SK-N-SH (cell line): ENCODE data around the gene F11R. TPM values are rescaled to one million over a fixed set of nuclear protein-coding genes. Genes with fewer than 3 reads are reported as not detected.
A peak's percentile ranks its signal among the peaks of the same experiment; 100 is the strongest.

ENCODE experiments used
- CTCF ChIA-PET: fragments of 300-600, 350-600 bp; formaldehyde crosslinking; extraction: SDS; loops from one replicate; lab custom pipeline; 2021; lab: Yijun Ruan, JAX
- POLR2A ChIA-PET: fragments of 350-600 bp; sonication (Branson Sonifier 250); formaldehyde crosslinking; extraction: SDS; loops from one replicate; lab custom pipeline; 2020; ENCODE audit warnings: antibody characterized with exemption, inconsistent platforms; lab: Yijun Ruan, JAX
- DNase-seq: peaks from one replicate; pipeline ENCODE4 v3.0.0; 2012
- H2AFZ ChIP-seq: fragments of 200-600 bp; sonication (generic); 2 replicates; pipeline ENCODE4 v1.8.1; 2016; ENCODE audit warnings: antibody characterized with exemption, mild to moderate bottlenecking, low read depth
- H3F3A ChIP-seq: fragments of 200-600 bp; sonication (generic); replicated peaks from 2 replicates; pipeline ENCODE3; 2016; ENCODE audit warnings: antibody characterized with exemption, mild to moderate bottlenecking; ENCODE audit not compliant: insufficient read depth
- H3K27ac ChIP-seq, 2 experiments: fragments of 200-500 bp in 1 of 2; fragments of 200-600 bp in 1 of 2; sonication (Bioruptor generic) in 1 of 2; sonication (generic), shearing (Covaris generic) in 1 of 2; 2 replicates each; pipeline versions ENCODE4 v1.5.1 to v1.6.1; 2014 to 2016; ENCODE audit warnings: low read depth in 2 of 2, inconsistent platforms in 1 of 2, low read length in 1 of 2, mild to moderate bottlenecking in 1 of 2, mixed read lengths in 1 of 2
- H3K27me3 ChIP-seq: fragments of 200-600 bp; sonication (generic), shearing (Covaris generic); 2 replicates; pipeline ENCODE4 v1.6.1; 2016; ENCODE audit warnings: mixed run types; ENCODE audit not compliant: insufficient read depth
- H3K36me3 ChIP-seq, 2 experiments: fragments of 200-500 bp in 1 of 2; fragments of 200-600 bp in 1 of 2; sonication (Bioruptor generic) in 1 of 2; sonication (generic) in 1 of 2; replicated peaks in 1 of 2; 2 replicates each; pipeline versions ENCODE3 to v1.5.1; 2014 to 2016; ENCODE audit warnings: low read length in 1 of 2, mild to moderate bottlenecking in 1 of 2; ENCODE audit not compliant: insufficient read depth in 2 of 2, control insufficient read depth in 1 of 2
- H3K4me1 ChIP-seq, 2 experiments: fragments of 200-500 bp in 1 of 2; fragments of 200-600 bp in 1 of 2; sonication (Bioruptor generic) in 1 of 2; sonication (generic), shearing (Covaris generic) in 1 of 2; 2 replicates each; pipeline versions ENCODE4 v1.5.1 to v1.6.1; 2014 to 2016; ENCODE audit warnings: low read depth in 1 of 2, low read length in 1 of 2, mixed run types in 1 of 2; ENCODE audit not compliant: insufficient read depth in 2 of 2, control insufficient read depth in 1 of 2
- H3K4me2 ChIP-seq: fragments of 200-600 bp; sonication (generic), shearing (Covaris generic); 2 replicates; pipeline ENCODE4 v1.6.1; 2017; ENCODE audit warnings: mixed run types
- H3K4me3 ChIP-seq, 2 experiments: fragments of 200-500 bp in 1 of 2; fragments of 200-600 bp in 1 of 2; sonication (Bioruptor generic) in 1 of 2; sonication (generic), shearing (Covaris generic) in 1 of 2; 2 replicates each; pipeline versions ENCODE4 v1.5.1 to v1.8.1; 2014 to 2016; ENCODE audit warnings: low read depth in 2 of 2, inconsistent platforms in 1 of 2, low read length in 1 of 2, mild to moderate bottlenecking in 1 of 2, mixed read lengths in 1 of 2, moderate library complexity in 1 of 2
- H3K79me2 ChIP-seq: fragments of 200-600 bp; sonication (generic); 2 replicates; pipeline ENCODE4 v1.8.1; 2017; ENCODE audit warnings: mild to moderate bottlenecking; ENCODE audit not compliant: insufficient read depth
- H3K9ac ChIP-seq: fragments of 200-600 bp; sonication (generic); 2 replicates; pipeline ENCODE4 v1.6.1; 2017; ENCODE audit warnings: mixed run types
- H3K9me2 ChIP-seq: fragments of 200-600 bp; sonication (generic); 2 replicates; pipeline ENCODE4 v1.6.1; 2017; ENCODE audit warnings: mixed run types
- H3K9me3 ChIP-seq: fragments of 200-600 bp; sonication (generic); 2 replicates; pipeline ENCODE4 v1.6.1; 2017; ENCODE audit warnings: mixed run types, mild to moderate bottlenecking, moderate library complexity
- H4K20me1 ChIP-seq: fragments of 200-600 bp; sonication (generic); 2 replicates; pipeline ENCODE4 v1.6.1; 2017; ENCODE audit warnings: mild to moderate bottlenecking, mixed run types; ENCODE audit not compliant: insufficient read depth
- GABPA ChIP-seq: IDR thresholded peaks from 2 replicates; pipeline ENCODE4 v1.4.0; 2012; ENCODE audit warnings: low read depth, mild to moderate bottlenecking
- MXI1 ChIP-seq: IDR thresholded peaks from 2 replicates; pipeline ENCODE4 v1.6.1; 2012; ENCODE audit warnings: mild to moderate bottlenecking, low read depth, low read length, improper control_type of control experiment
- POLR2AphosphoS5 ChIP-seq: IDR thresholded peaks from 2 replicates; pipeline ENCODE4 v1.6.1; 2012; ENCODE audit warnings: low read depth, low read length
- RCOR1 ChIP-seq: fragments of 150-350 bp; IDR thresholded peaks from 2 replicates; pipeline ENCODE4 v1.6.1; 2017; ENCODE audit warnings: antibody characterized with exemption, low read length
- SMC3 ChIP-seq: IDR thresholded peaks from 2 replicates; pipeline ENCODE4 v1.6.1; 2012; ENCODE audit warnings: low read depth, low read length, improper control_type of control experiment
- TEAD4 ChIP-seq: IDR thresholded peaks from 2 replicates; pipeline ENCODE4 v1.4.0; 2012; ENCODE audit warnings: mild to moderate bottlenecking, borderline replicate concordance; ENCODE audit not compliant: insufficient read depth
- ZBTB33 ChIP-seq: IDR thresholded peaks from 2 replicates; pipeline ENCODE4 v1.4.0; 2012; ENCODE audit warnings: low read depth, borderline replicate concordance
- WGBS: methylation state at CpG from one replicate; pipeline ENCODE4 v1.1.6; 2017; ENCODE audit warnings: low lambda C conversion rate; 5-methylcytosine and 5-hydroxymethylcytosine counted together
- polyA plus RNA-seq, 3 experiments: library from polyadenylated mRNA; depleted of rRNA; stranded (reverse); fragments of >200 nt; gene quantifications; 2 replicates each; pipeline ENCODE4 v1.2.3, GENCODE V29; 2012
- TF ChIP-seq, protein P1 (sequence below): fragments of 150-350 bp; IDR thresholded peaks from 2 replicates; pipeline ENCODE4 v1.6.1; 2016; ENCODE audit warnings: mild to moderate bottlenecking, low read depth, low read length
- TF ChIP-seq, protein P2 (sequence below): IDR thresholded peaks from 2 replicates; pipeline ENCODE4 v1.4.0; 2012; ENCODE audit warnings: low read depth

The F11R gene
- polyA plus RNA-seq, 1 of the 3 experiments (the other 2 are of a cell fraction): 9.0 TPM

- Histone ChIP-seq H3K9ac (peak within 1 kb of the TSS; percentile 66), H2AFZ (peak within 1 kb of the TSS; percentile 74; the same call in 1 of the 2 replicates), H3K4me1 (peaks cover 0 to 4% of the 10 kb centered on the region in 2 experiments; a peak in 1 of 4 replicates), H3K4me3 (peak within 1 kb of the TSS; percentile 55 to 60), H4K20me1 (no peaks in the 10 kb centered on the region), H3K36me3 (peaks cover 19 to 36% of the 10 kb centered on the region in 2 experiments), H3K27me3 (no peaks in the 10 kb centered on the region), H3F3A (no peaks in the 10 kb centered on the region), H3K9me3 (no peaks in the 10 kb centered on the region), H3K4me2 (peak within 1 kb of the TSS; percentile 74), H3K27ac (peak within 1 kb of the TSS in 1 of 2 experiments; percentile 54; a peak in 1 of 4 replicates), H3K79me2 (peaks cover 12% of the 10 kb centered on the region; the same call in 1 of the 2 replicates), H3K9me2 (no peaks in the 10 kb centered on the region)
- ChIA-PET POLR2A (interaction anchor here (1.7 kb wide), 1 partner anchor 7 kb away, joined by 4 read pairs; the partner anchor contains the start of gene USF1), CTCF (interaction anchor here (1.0 to 6.9 kb wide), 6 partner anchors 8 to 101 kb away, joined by 5 to 43 read pairs (median 6); partner anchors contain the start of gene KLHDC9)
- DNase-seq: peak; percentile 80
- TF ChIP-seq POLR2AphosphoS5 (peak; percentile 20; the same call in 1 of the 2 replicates), MXI1 (peak; percentile 66; the same call in 1 of the 2 replicates), TEAD4 (no peak), SMC3 (no peak), ZBTB33 (no peak), RCOR1 (no peak), GABPA (peak; percentile 76)
- TF ChIP-seq, protein P1, sequence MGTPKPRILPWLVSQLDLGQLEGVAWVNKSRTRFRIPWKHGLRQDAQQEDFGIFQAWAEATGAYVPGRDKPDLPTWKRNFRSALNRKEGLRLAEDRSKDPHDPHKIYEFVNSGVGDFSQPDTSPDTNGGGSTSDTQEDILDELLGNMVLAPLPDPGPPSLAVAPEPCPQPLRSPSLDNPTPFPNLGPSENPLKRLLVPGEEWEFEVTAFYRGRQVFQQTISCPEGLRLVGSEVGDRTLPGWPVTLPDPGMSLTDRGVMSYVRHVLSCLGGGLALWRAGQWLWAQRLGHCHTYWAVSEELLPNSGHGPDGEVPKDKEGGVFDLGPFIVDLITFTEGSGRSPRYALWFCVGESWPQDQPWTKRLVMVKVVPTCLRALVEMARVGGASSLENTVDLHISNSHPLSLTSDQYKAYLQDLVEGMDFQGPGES: no peak
- TF ChIP-seq, protein P2, sequence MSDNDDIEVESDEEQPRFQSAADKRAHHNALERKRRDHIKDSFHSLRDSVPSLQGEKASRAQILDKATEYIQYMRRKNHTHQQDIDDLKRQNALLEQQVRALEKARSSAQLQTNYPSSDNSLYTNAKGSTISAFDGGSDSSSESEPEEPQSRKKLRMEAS: peak; percentile 83
- 68% methylated on average over 24 of the region's 54 CpGs for WGBS
Observed at GRCh38 chr1:161038523-161039153, 17.7 kb upstream of the F11R start, which contains the start of gene TSTD1. TSTD1 (minus strand) TSS chr1:161038964; CDS start chr1:161038889, 75 bp downstream.
